HUES6 (cell line): ENCODE data around the gene CADM3.
A peak's percentile ranks its signal among the peaks of the same experiment; 100 is the strongest.

Experiments
- H3K27ac ChIP-seq: 2 replicates; pipeline ENCODE4 v1.7.0; 2013; ENCODE audit warnings: low read depth, mild to moderate bottlenecking, low read length, inconsistent platforms
- H3K27me3 ChIP-seq: 2 replicates; pipeline ENCODE4 v1.6.1; 2013; ENCODE audit warnings: low read length; ENCODE audit not compliant: control insufficient read depth, insufficient read depth
- H3K36me3 ChIP-seq: 2 replicates; pipeline ENCODE4 v1.6.1; 2013; ENCODE audit warnings: low read length; ENCODE audit not compliant: control insufficient read depth, insufficient read depth
- H3K4me1 ChIP-seq: 2 replicates; pipeline ENCODE4 v1.6.1; 2013; ENCODE audit warnings: low read length; ENCODE audit not compliant: control insufficient read depth, insufficient read depth
- H3K4me3 ChIP-seq: 2 replicates; pipeline ENCODE4 v1.5.1; 2013; ENCODE audit warnings: low read depth, low read length
- H3K9ac ChIP-seq: one replicate; pipeline ENCODE4 v1.6.1; 2013; ENCODE audit warnings: mild to moderate bottlenecking, low read length
- H3K9me3 ChIP-seq: 2 replicates; pipeline ENCODE4 v1.6.1; 2013; ENCODE audit warnings: low read depth, low read length; ENCODE audit not compliant: control insufficient read depth, insufficient read depth

CADM3 gene

GRCh38 chr1:159207774-159208173 is 36.4 kb downstream of the CADM3 start:
- H3K4me1 ChIP-seq = peaks cover 3% of the 10 kb centered on the region; the same call in 1 of the 2 replicates
- H3K9ac ChIP-seq = no peak overlapping the region
- H3K9me3 ChIP-seq = no peaks in the 10 kb centered on the region
- H3K27ac ChIP-seq = no peak overlapping the region
- peak overlapping the region; percentile 39; the same call in 1 of the 2 replicates for H3K4me3 ChIP-seq
- H3K36me3 ChIP-seq = no peaks in the 10 kb centered on the region
- peaks cover 34% of the 10 kb centered on the region for H3K27me3 ChIP-seq

GRCh38 chr1:159208175-159208825 is 36.9 kb downstream of the CADM3 start:
- Histone ChIP-seq H3K27me3 (peaks cover 34% of the 10 kb centered on the region), H3K36me3 (no peaks in the 10 kb centered on the region), H3K27ac (no peak overlapping the region), H3K4me3 (peak overlapping the region; percentile 39; the same call in 1 of the 2 replicates), H3K4me1 (peaks cover 3% of the 10 kb centered on the region; the same call in 1 of the 2 replicates), H3K9ac (no peak overlapping the region), H3K9me3 (no peaks in the 10 kb centered on the region)

GRCh38 chr1:159209061-159209460 is 37.6 kb downstream of the CADM3 start:
- no peak overlapping the region for H3K9ac ChIP-seq
- no peaks in the 10 kb centered on the region for H3K9me3 ChIP-seq
- no peak overlapping the region for H3K27ac ChIP-seq
- peaks cover 3% of the 10 kb centered on the region; the same call in 1 of the 2 replicates for H3K4me1 ChIP-seq
- H3K36me3 ChIP-seq = no peaks in the 10 kb centered on the region
- H3K4me3 ChIP-seq = no peak overlapping the region
- peaks cover 34% of the 10 kb centered on the region for H3K27me3 ChIP-seq

- H3K27me3 ChIP-seq = peaks cover 23% of the 10 kb centered on the region
- no peak overlapping the region for H3K9ac ChIP-seq
These were observed 40.1 kb downstream of the CADM3 start for GRCh38 chr1:159211331-159212136.

GRCh38 chr1:159212596-159212995 is 41.2 kb downstream of the CADM3 start:
- no peak overlapping the region for H3K4me3 ChIP-seq
- peaks cover 3% of the 10 kb centered on the region; the same call in 1 of the 2 replicates for H3K4me1 ChIP-seq
- no peaks in the 10 kb centered on the region for H3K36me3 ChIP-seq
- H3K9me3 ChIP-seq = no peaks in the 10 kb centered on the region
- H3K9ac ChIP-seq = no peak overlapping the region
- no peak overlapping the region for H3K27ac ChIP-seq
- H3K27me3 ChIP-seq = peaks cover 13% of the 10 kb centered on the region

More at GRCh38 chr1:159211331-159212136, 40.1 kb downstream of the CADM3 start:
- Histone ChIP-seq H3K4me3 (no peak overlapping the region), H3K4me1 (peaks cover 3% of the 10 kb centered on the region; the same call in 1 of the 2 replicates), H3K27ac (no peak overlapping the region), H3K36me3 (no peaks in the 10 kb centered on the region), H3K9me3 (no peaks in the 10 kb centered on the region)

GRCh38 chr1:159214149-159214760 is 42.8 kb downstream of the CADM3 start:
- Histone ChIP-seq H3K36me3 (no peaks in the 10 kb centered on the region), H3K9me3 (no peaks in the 10 kb centered on the region), H3K4me3 (no peak overlapping the region), H3K27ac (no peak overlapping the region), H3K4me1 (peaks cover 12% of the 10 kb centered on the region), H3K27me3 (peaks cover 5% of the 10 kb centered on the region; the same call in 1 of the 2 replicates), H3K9ac (no peak overlapping the region)

- no peak overlapping the region for H3K27ac ChIP-seq
These were observed 47.5 kb downstream of the CADM3 start for GRCh38 chr1:159218649-159219636.

GRCh38 chr1:159222075-159222865 is 50.9 kb downstream of the CADM3 start:
- H3K4me3 ChIP-seq = no peak overlapping the region
- no peaks in the 10 kb centered on the region for H3K27me3 ChIP-seq
- H3K9me3 ChIP-seq = no peaks in the 10 kb centered on the region
- peaks cover 16% of the 10 kb centered on the region for H3K4me1 ChIP-seq
- no peak overlapping the region for H3K9ac ChIP-seq
- H3K36me3 ChIP-seq = no peaks in the 10 kb centered on the region
- H3K27ac ChIP-seq = no peak overlapping the region

More at GRCh38 chr1:159218649-159219636, 47.5 kb downstream of the CADM3 start:
- H3K9me3 ChIP-seq = no peaks in the 10 kb centered on the region
- no peak overlapping the region for H3K9ac ChIP-seq
- H3K4me3 ChIP-seq = no peak overlapping the region
- no peaks in the 10 kb centered on the region for H3K36me3 ChIP-seq
- H3K27me3 ChIP-seq = 0 out of 2 replicates have a peak, but pooled peaks cover 2% of the 10 kb centered on the region
- peaks cover 16% of the 10 kb centered on the region for H3K4me1 ChIP-seq

- Histone ChIP-seq H3K4me3 (no peak overlapping the region), H3K27me3 (no peaks in the 10 kb centered on the region), H3K9ac (no peak overlapping the region), H3K36me3 (no peaks in the 10 kb centered on the region), H3K4me1 (peaks cover 16% of the 10 kb centered on the region), H3K27ac (no peak overlapping the region), H3K9me3 (no peaks in the 10 kb centered on the region)
These were observed 51.6 kb downstream of the CADM3 start for GRCh38 chr1:159223004-159223403.
